Measurements from ENCODE around the gene PCDHB11.
"Not testable (repeated sequence)": the region's sequence is repeated elsewhere in the genome, so short reads cannot be mapped to it uniquely, and the experiment has no call there.

PCDHB11 gene

GRCh38 chr5:141188682-141189081 lies 10.7 kb upstream of the PCDHB11 start:
- not testable (repeated sequence) for DNase-seq

- DNase-seq: not testable (repeated sequence)
Measured at GRCh38 chr5:141189131-141189530, 10.3 kb upstream of the PCDHB11 start.

- DNase-seq: peak; percentile 28 to 42
Measured at GRCh38 chr5:141192110-141192725, 7.2 kb upstream of the PCDHB11 start, which contains the start of gene PCDHB10. Gene PCDHB10, plus strand, starts transcription at chr5:141192353. Its CDS starts 200 bp downstream, at chr5:141192553.

- DNase-seq: not testable (repeated sequence)
Measured at GRCh38 chr5:141194332-141194731, 5.1 kb upstream of the PCDHB11 start.

GRCh38 chr5:141196363-141196762 lies 3.1 kb upstream of the PCDHB11 start:
- no peak for DNase-seq

- DNase-seq: not testable (repeated sequence)
Measured at GRCh38 chr5:141201126-141201525, 1.7 kb downstream of the PCDHB11 start.

GRCh38 chr5:141201646-141202045 lies 2.2 kb downstream of the PCDHB11 start:
- not testable (repeated sequence) for DNase-seq

- no peak for DNase-seq
Measured at GRCh38 chr5:141208478-141208877, 9.1 kb downstream of the PCDHB11 start, which contains the start of gene PCDHB12. Gene PCDHB12, plus strand, starts transcription at chr5:141208719. Its CDS starts 189 bp downstream, at chr5:141208908.

- DNase-seq: not testable (repeated sequence)
Measured at GRCh38 chr5:141210281-141210680, 10.9 kb downstream of the PCDHB11 start.

- DNase-seq: not testable (repeated sequence)
Measured at GRCh38 chr5:141210849-141211248, 11.4 kb downstream of the PCDHB11 start.

GRCh38 chr5:141213656-141214339 lies 14.4 kb downstream of the PCDHB11 start, which contains the start of gene PCDHB13:
Gene PCDHB13, plus strand, starts transcription at chr5:141213919. Its CDS starts 205 bp downstream, at chr5:141214124.
- DNase-seq: peak in 1 of 2 experiments; percentile 16

- DNase-seq: not testable (repeated sequence)
Measured at GRCh38 chr5:141214583-141214982, 15.2 kb downstream of the PCDHB11 start.

GRCh38 chr5:141215504-141215903 lies 16.1 kb downstream of the PCDHB11 start:
- not testable (repeated sequence) for DNase-seq

- DNase-seq: not testable (repeated sequence)
Measured at GRCh38 chr5:141216035-141216434, 16.6 kb downstream of the PCDHB11 start.

GRCh38 chr5:141223112-141223783 lies 23.8 kb downstream of the PCDHB11 start, which contains the start of gene PCDHB14:
Gene PCDHB14, plus strand, starts transcription at chr5:141223343. Its CDS starts 163 bp downstream, at chr5:141223506.
- peak in 1 of 2 experiments; percentile 16 for DNase-seq

- DNase-seq: not testable (repeated sequence)
Measured at GRCh38 chr5:141224844-141225243, 25.4 kb downstream of the PCDHB11 start.

GRCh38 chr5:141225421-141225820 lies 26.0 kb downstream of the PCDHB11 start:
- not testable (repeated sequence) for DNase-seq

- no peak for DNase-seq
Measured at GRCh38 chr5:141234109-141234667, 34.8 kb downstream of the PCDHB11 start.

- not testable (repeated sequence) for DNase-seq
Measured at GRCh38 chr5:141235922-141236321, 36.5 kb downstream of the PCDHB11 start.

- DNase-seq: no peak
Measured at GRCh38 chr5:141236516-141237313, 37.3 kb downstream of the PCDHB11 start.

GRCh38 chr5:141241496-141241895 lies 42.1 kb downstream of the PCDHB11 start:
- DNase-seq: no peak

GRCh38 chr5:141245250-141245717 lies 45.9 kb downstream of the PCDHB11 start, which contains the start of gene PCDHB15:
Gene PCDHB15, plus strand, starts transcription at chr5:141245395. Its CDS starts 184 bp downstream, at chr5:141245579.
- DNase-seq: no peak
